ENCODE data around the gene TTC14.

- TF ChIP-seq CTCF (IDR thresholded peaks at IDR 0.05), result no peak
- no peak for TF ChIP-seq POLR2A (IDR thresholded peaks at IDR 0.05)
Measured at GRCh38 chr3:180595559-180595935, 6.4 kb upstream of the TTC14 start.

All from lower leg skin (tissue), 3 donors.